Endodermal cell (in vitro differentiated cells): Measurements from ENCODE around the gene GAB2. TPM values are rescaled to one million over a fixed set of nuclear protein-coding genes. Genes with fewer than 3 reads are reported as not detected.

ENCODE experiments used
- DNase-seq: peaks from one replicate; pipeline ENCODE4 v3.0.0-alpha.2; 2017
- H3K27ac ChIP-seq: 2 replicates; pipeline ENCODE4 v1.5.1; 2013; ENCODE audit warnings: mild to moderate bottlenecking, low read depth, low read length, moderate library complexity
- H3K27me3 ChIP-seq: 2 replicates; pipeline ENCODE4 v1.6.1; 2013; ENCODE audit warnings: mild to moderate bottlenecking, low read length, moderate library complexity; ENCODE audit not compliant: insufficient read depth, control insufficient read depth, poor library complexity, severe bottlenecking
- H3K36me3 ChIP-seq: 2 replicates; pipeline ENCODE4 v1.7.0; 2013; ENCODE audit warnings: mild to moderate bottlenecking, low read length, moderate library complexity; ENCODE audit not compliant: control insufficient read depth, insufficient read depth
- H3K4me1 ChIP-seq: one replicate; pipeline ENCODE4 v1.7.0; 2013; ENCODE audit warnings: low read length; ENCODE audit not compliant: control insufficient read depth, insufficient read depth
- H3K4me3 ChIP-seq: 2 replicates; pipeline ENCODE4 v1.5.1; 2013; ENCODE audit warnings: mild to moderate bottlenecking, low read length, moderate library complexity
- H3K9ac ChIP-seq: 2 replicates; pipeline ENCODE4 v1.6.1; 2013; ENCODE audit warnings: mild to moderate bottlenecking, low read length, moderate library complexity; ENCODE audit not compliant: poor library complexity, severe bottlenecking; ENCODE audit errors: extremely low read depth
- H3K9me3 ChIP-seq: 2 replicates; pipeline ENCODE4 v1.6.1; 2013; ENCODE audit warnings: mild to moderate bottlenecking, low read length, moderate library complexity; ENCODE audit not compliant: control insufficient read depth
- H3K27ac Mint-ChIP-seq: 2 replicates; pipeline ENCODE4 v1.8.0; 2020; ENCODE audit warnings: mixed read lengths
- H3K27me3 Mint-ChIP-seq: 2 replicates; pipeline ENCODE4 v1.8.0; 2021; ENCODE audit warnings: mild to moderate bottlenecking, mixed read lengths; ENCODE audit not compliant: insufficient read depth
- H3K36me3 Mint-ChIP-seq: 2 replicates; pipeline ENCODE4 v1.8.0; 2020; ENCODE audit warnings: low read depth, mixed read lengths
- H3K4me1 Mint-ChIP-seq: 2 replicates; pipeline ENCODE4 v1.8.0; 2020; ENCODE audit warnings: mixed read lengths
- H3K4me3 Mint-ChIP-seq: 2 replicates; pipeline ENCODE4 v1.8.0; 2020; ENCODE audit warnings: mild to moderate bottlenecking, moderate library complexity, mixed read lengths
- H3K9me3 Mint-ChIP-seq: 2 replicates; pipeline ENCODE4 v1.8.0; 2020; ENCODE audit warnings: mild to moderate bottlenecking, mixed read lengths
- WGBS, 2 experiments: methylation state at CpG; one replicate each; pipeline versions ENCODE4 v1.1.5 to v1.1.7; 2013; ENCODE audit warnings: missing lambda C conversion rate in 2 of 2, mixed read lengths in 1 of 2; ENCODE audit not compliant: insufficient coverage in 1 of 2, insufficient read length in 1 of 2; 5-methylcytosine and 5-hydroxymethylcytosine counted together
- total RNA-seq, 2 donors: library from RNA; stranded (reverse); fragmentation: NEBNext Ultra II Directional in 1 of 2; extraction: Animal tissue kit (Norgen Biotek cat#: 25700) in 1 of 2; gene quantifications; 2 replicates in 1 of 2; 3 replicates in 1 of 2; pipeline ENCODE4 v1.2.1, GENCODE V29; 2021
- TF ChIP-seq, protein P1 (sequence below): fragments of 200-600 bp; sonication (generic); conservative IDR thresholded peaks from 2 replicates; pipeline ENCODE4 v1.5.0; 2021; ENCODE audit warnings: antibody characterized with exemption, mild to moderate bottlenecking

GAB2 gene
- total RNA-seq, 2 donors from 2014 or later, result 26.9 to 62.8 TPM

- Histone ChIP-seq H3K4me1 (peaks cover 20% of the 10 kb centered on the region), H3K9me3 (no peaks in the 10 kb centered on the region), H3K27me3 (no peaks in the 10 kb centered on the region), H3K9ac (no peak overlapping the region), H3K27ac (no peak overlapping the region), H3K4me3 (no peak overlapping the region), H3K36me3 (peaks cover 14% of the 10 kb centered on the region)
- WGBS, 2 experiments, result 94 to 97% methylated on average over 6 to 7 of the region's 7 CpGs
- no peak for DNase-seq
- Mint-ChIP-seq H3K4me1 (peaks cover 24% of the 10 kb centered on the region), H3K4me3 (no peak overlapping the region), H3K36me3 (peaks cover 34% of the 10 kb centered on the region), H3K9me3 (no peaks in the 10 kb centered on the region), H3K27me3 (no peaks in the 10 kb centered on the region), H3K27ac (no peak overlapping the region)
- TF ChIP-seq, protein P1, sequence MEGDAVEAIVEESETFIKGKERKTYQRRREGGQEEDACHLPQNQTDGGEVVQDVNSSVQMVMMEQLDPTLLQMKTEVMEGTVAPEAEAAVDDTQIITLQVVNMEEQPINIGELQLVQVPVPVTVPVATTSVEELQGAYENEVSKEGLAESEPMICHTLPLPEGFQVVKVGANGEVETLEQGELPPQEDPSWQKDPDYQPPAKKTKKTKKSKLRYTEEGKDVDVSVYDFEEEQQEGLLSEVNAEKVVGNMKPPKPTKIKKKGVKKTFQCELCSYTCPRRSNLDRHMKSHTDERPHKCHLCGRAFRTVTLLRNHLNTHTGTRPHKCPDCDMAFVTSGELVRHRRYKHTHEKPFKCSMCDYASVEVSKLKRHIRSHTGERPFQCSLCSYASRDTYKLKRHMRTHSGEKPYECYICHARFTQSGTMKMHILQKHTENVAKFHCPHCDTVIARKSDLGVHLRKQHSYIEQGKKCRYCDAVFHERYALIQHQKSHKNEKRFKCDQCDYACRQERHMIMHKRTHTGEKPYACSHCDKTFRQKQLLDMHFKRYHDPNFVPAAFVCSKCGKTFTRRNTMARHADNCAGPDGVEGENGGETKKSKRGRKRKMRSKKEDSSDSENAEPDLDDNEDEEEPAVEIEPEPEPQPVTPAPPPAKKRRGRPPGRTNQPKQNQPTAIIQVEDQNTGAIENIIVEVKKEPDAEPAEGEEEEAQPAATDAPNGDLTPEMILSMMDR, result no peak
These were observed 211.9 kb downstream of the GAB2 start for GRCh38 chr11:78205691-78206090.

- peaks cover 10% of the 10 kb centered on the region for H3K36me3 ChIP-seq
- H3K4me3 ChIP-seq, result no peak overlapping the region
- Mint-ChIP-seq H3K27me3 (no peaks in the 10 kb centered on the region), H3K27ac (no peak overlapping the region), H3K4me3 (no peak overlapping the region), H3K36me3 (peaks cover 29% of the 10 kb centered on the region), H3K4me1 (peaks cover 24% of the 10 kb centered on the region), H3K9me3 (no peaks in the 10 kb centered on the region)
- H3K4me1 ChIP-seq, result peaks cover 20% of the 10 kb centered on the region
- H3K27ac ChIP-seq, result no peak overlapping the region
- H3K9me3 ChIP-seq, result no peaks in the 10 kb centered on the region
- no peak for DNase-seq
- H3K27me3 ChIP-seq, result no peaks in the 10 kb centered on the region
- TF ChIP-seq, protein P1, result no peak
- no peak overlapping the region for H3K9ac ChIP-seq
- WGBS, 2 experiments, result 95 to 98% methylated on average over 3 to 4 of the region's 4 CpGs
These were observed 212.4 kb downstream of the GAB2 start for GRCh38 chr11:78205256-78205655.

DNA sequence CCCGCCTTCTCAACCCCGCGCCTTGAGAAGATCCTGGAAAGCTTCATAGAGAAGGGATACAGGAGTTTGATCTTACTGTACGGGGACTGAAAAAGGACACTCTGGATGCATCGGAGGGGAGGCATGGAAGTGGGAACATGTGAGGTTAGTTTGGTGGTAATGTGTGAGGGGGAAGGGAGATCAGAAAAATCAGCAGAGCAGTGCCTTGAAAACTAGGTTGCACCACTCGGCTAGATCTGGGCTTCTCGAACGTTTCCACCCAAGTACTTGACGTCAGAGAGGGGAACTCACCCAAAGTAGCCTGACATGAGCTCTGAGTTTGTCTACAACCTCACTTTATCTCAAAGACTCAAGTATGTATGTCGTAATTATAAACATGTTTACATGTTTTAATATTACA is 214.4 kb downstream of the GAB2 start:
- H3K4me1 ChIP-seq, result peaks cover 14% of the 10 kb centered on the region
- DNase-seq, result no peak
- no peak overlapping the region for H3K9ac ChIP-seq
- no peak overlapping the region for H3K27ac ChIP-seq
- peaks cover 23% of the 10 kb centered on the region for H3K36me3 Mint-ChIP-seq
- no peaks in the 10 kb centered on the region for H3K27me3 ChIP-seq
- no peaks in the 10 kb centered on the region for H3K9me3 ChIP-seq
- 97% methylated on average over 9 of the region's 10 CpGs for WGBS, 2 experiments
- no peak overlapping the region for H3K27ac Mint-ChIP-seq
- H3K36me3 ChIP-seq, result peaks cover 12% of the 10 kb centered on the region
- no peaks in the 10 kb centered on the region for H3K9me3 Mint-ChIP-seq
- no peak overlapping the region for H3K4me3 Mint-ChIP-seq
- TF ChIP-seq, protein P1, result no peak
- no peaks in the 10 kb centered on the region for H3K27me3 Mint-ChIP-seq
- no peak overlapping the region for H3K4me3 ChIP-seq
- peaks cover 21% of the 10 kb centered on the region for H3K4me1 Mint-ChIP-seq
